Natural killer cell (primary cell): ENCODE measurements around the gene MRPL28. TPM values are rescaled to one million over a fixed set of nuclear protein-coding genes. Genes with fewer than 3 reads are reported as not detected.
A peak's percentile ranks its signal among the peaks of the same experiment; 100 is the strongest.
"Not testable (repeated sequence)": the region's sequence is repeated elsewhere in the genome, so short reads cannot be mapped to it uniquely, and the experiment has no call there.

Experiments
- ATAC-seq, 3 donors: fragments of 150-1000 bp in 2 of 3; fragments of 200-7000 bp in 1 of 3; cut with Tn5 transposase; 1 replicate in 1 of 3; 2 replicates in 2 of 3; pipeline ENCODE4 v1.10.0; 2021; ENCODE audit warnings: mild to moderate bottlenecking in 2 of 3, moderate library complexity in 2 of 3
- DNase-seq, 2 donors: peaks; one replicate each; pipeline versions ENCODE4 v3.0.0 to v3.0.0-alpha.2; 2013 to 2021; ENCODE audit warnings: mixed read lengths in 1 of 2
- H3K27ac ChIP-seq: one replicate; pipeline ENCODE4 v1.5.1; 2013; ENCODE audit warnings: mild to moderate bottlenecking, low read length
- H3K27me3 ChIP-seq: one replicate; pipeline ENCODE4 v1.6.1; 2013; ENCODE audit warnings: low read length; ENCODE audit not compliant: control insufficient read depth, insufficient read depth
- H3K36me3 ChIP-seq: one replicate; pipeline ENCODE4 v1.6.1; 2013; ENCODE audit warnings: low read length; ENCODE audit not compliant: control insufficient read depth, insufficient read depth
- H3K4me1 ChIP-seq: one replicate; pipeline ENCODE4 v1.6.1; 2013; ENCODE audit warnings: low read length; ENCODE audit not compliant: control insufficient read depth, insufficient read depth
- H3K4me3 ChIP-seq: one replicate; pipeline ENCODE4 v1.5.1; 2013; ENCODE audit warnings: low read length
- H3K9me3 ChIP-seq: one replicate; pipeline ENCODE4 v1.6.1; 2013; ENCODE audit warnings: low read length; ENCODE audit not compliant: control insufficient read depth, insufficient read depth
- H3K27ac Mint-ChIP-seq, 2 donors: one replicate each; pipeline ENCODE4 v1.8.0; 2022; ENCODE audit warnings: mild to moderate bottlenecking in 2 of 2, mixed read lengths in 2 of 2, moderate library complexity in 1 of 2
- H3K27me3 Mint-ChIP-seq, 2 donors: one replicate each; pipeline ENCODE4 v1.8.0; 2022; ENCODE audit warnings: low read depth in 2 of 2, mixed read lengths in 2 of 2
- H3K36me3 Mint-ChIP-seq: one replicate; pipeline ENCODE4 v1.8.0; 2022; ENCODE audit warnings: mixed read lengths
- H3K4me1 Mint-ChIP-seq, 2 donors: one replicate each; pipeline ENCODE4 v1.8.0; 2022; ENCODE audit warnings: mixed read lengths in 2 of 2
- H3K4me3 Mint-ChIP-seq: one replicate; pipeline ENCODE4 v1.8.0; 2022; ENCODE audit warnings: mild to moderate bottlenecking, moderate library complexity, mixed read lengths
- H3K9me3 Mint-ChIP-seq, 2 donors: one replicate each; pipeline ENCODE4 v1.8.0; 2022; ENCODE audit warnings: mixed read lengths in 2 of 2
- CTCF ChIP-seq: fragments of 200-600 bp; IDR thresholded peaks from one replicate; pipeline ENCODE4 v1.8.0; 2022; ENCODE audit warnings: antibody characterized with exemption
- WGBS: methylation state at CpG from one replicate; pipeline ENCODE4 v1.1.7; 2013; ENCODE audit warnings: missing lambda C conversion rate; ENCODE audit not compliant: insufficient coverage; 5-methylcytosine and 5-hydroxymethylcytosine counted together
- intact Hi-C: fragments of 100-400 bp; cut with micrococcal nuclease; formaldehyde crosslinking; loops from one replicate; pipeline ENCODE4 v1.14.2; 2022
- total RNA-seq, 4 donors: library from RNA; stranded (reverse); fragments of 120-200 nt in 1 of 4; gene quantifications; one replicate each; pipeline versions ENCODE4 v1.2.3 to v1.2.4, GENCODE V29; 2013 to 2022

The MRPL28 gene
- total RNA-seq, 3 donors from 2014 or later (not counting 1 experiment from before 2014, with no cell fraction given), result 33.9 to 38.9 (median 37.5) TPM

- Histone ChIP-seq H3K27ac (peak overlapping the region; percentile 56), H3K4me1 (peaks cover 85% of the 10 kb centered on the region), H3K36me3 (peaks cover 9% of the 10 kb centered on the region), H3K9me3 (no peaks in the 10 kb centered on the region), H3K4me3 (peak overlapping the region; percentile 45), H3K27me3 (no peaks in the 10 kb centered on the region)
- WGBS, result under 1% methylated on average over 95 of the region's 95 CpGs
- intact Hi-C loops, result loop anchor here (5.0 kb wide), 2 partner anchors 45 to 125 kb away; partner anchors contain the start of gene LUC7L
- ATAC-seq, result peak; percentile 9 to 20 (median 18)
- H3K27me3 Mint-ChIP-seq, result no peaks in the 10 kb centered on the region
- peak overlapping the region; percentile 92 for H3K4me3 Mint-ChIP-seq
- H3K4me1 Mint-ChIP-seq, result peaks cover 64 to 66% of the 10 kb centered on the region in 2 donors
- no peaks in the 10 kb centered on the region for H3K9me3 Mint-ChIP-seq
- DNase-seq, result no peak
- peak overlapping the region; percentile 83 to 87 for H3K27ac Mint-ChIP-seq
- H3K36me3 Mint-ChIP-seq, result no peaks in the 10 kb centered on the region
- TF ChIP-seq CTCF, result no peak
Observed at GRCh38 chr16:351804-352520, 18.4 kb downstream of the MRPL28 start.

GRCh38 chr16:350203-350602, 20.1 kb downstream of the MRPL28 start:
- ATAC-seq (no peak), DNase-seq (no peak)
- Mint-ChIP-seq H3K9me3 (no peaks in the 10 kb centered on the region), H3K4me1 (peaks cover 68 to 77% of the 10 kb centered on the region in 2 donors), H3K27me3 (no peaks in the 10 kb centered on the region), H3K27ac (peak overlapping the region; percentile 83 to 87), H3K4me3 (peak overlapping the region; percentile 92), H3K36me3 (no peaks in the 10 kb centered on the region)
- no peaks in the 10 kb centered on the region for H3K27me3 ChIP-seq
- H3K27ac ChIP-seq, result no peak overlapping the region
- H3K4me3 ChIP-seq, result no peak overlapping the region
- no peak for TF ChIP-seq CTCF
- 93% methylated on average over 8 of the region's 8 CpGs for WGBS
- H3K9me3 ChIP-seq, result no peaks in the 10 kb centered on the region
- intact Hi-C loops, result loop anchor here (5.0 kb wide), 2 partner anchors 43 to 123 kb away; partner anchors contain the start of gene LUC7L
- peaks cover 83% of the 10 kb centered on the region for H3K4me1 ChIP-seq
- H3K36me3 ChIP-seq, result peaks cover 24% of the 10 kb centered on the region

GRCh38 chr16:349211-349610, 21.1 kb downstream of the MRPL28 start:
- Mint-ChIP-seq H3K4me1 (peaks cover 69 to 73% of the 10 kb centered on the region in 2 donors), H3K9me3 (no peaks in the 10 kb centered on the region), H3K27me3 (no peaks in the 10 kb centered on the region), H3K27ac (peak overlapping the region; percentile 83 to 87), H3K4me3 (peak overlapping the region; percentile 92), H3K36me3 (no peaks in the 10 kb centered on the region)
- peaks cover 33% of the 10 kb centered on the region for H3K36me3 ChIP-seq
- ATAC-seq (no peak), DNase-seq (no peak)
- no peak overlapping the region for H3K4me3 ChIP-seq
- WGBS, result 54% methylated on average over 6 of the region's 7 CpGs
- no peaks in the 10 kb centered on the region for H3K27me3 ChIP-seq
- no peak for TF ChIP-seq CTCF
- no peaks in the 10 kb centered on the region for H3K9me3 ChIP-seq
- peak overlapping the region; percentile 59 for H3K27ac ChIP-seq
- intact Hi-C loops, result no loop called here
- H3K4me1 ChIP-seq, result peaks cover 83% of the 10 kb centered on the region

GRCh38 chr16:348495-348894, 21.8 kb downstream of the MRPL28 start:
- H3K27me3 ChIP-seq, H3K27me3 Mint-ChIP-seq, H3K9me3 Mint-ChIP-seq, H3K36me3 Mint-ChIP-seq, H3K4me3 ChIP-seq, intact Hi-C loops, ATAC-seq, DNase-seq, H3K9me3 ChIP-seq: not testable (repeated sequence)
- Mint-ChIP-seq H3K4me1 (peaks cover 62 to 66% of the 10 kb centered on the region in 2 donors), H3K4me3 (peak overlapping the region; percentile 53), H3K27ac (peak overlapping the region; percentile 83 to 87)
- Histone ChIP-seq H3K27ac (peak overlapping the region; percentile 14), H3K4me1 (peaks cover 79% of the 10 kb centered on the region), H3K36me3 (peaks cover 35% of the 10 kb centered on the region)
- WGBS, result 93% methylated on average over 8 of the region's 10 CpGs
